Astrocyte (in vitro differentiated cells and primary cell): ENCODE results near the gene CABP1. TPM values are rescaled to one million over a fixed set of nuclear protein-coding genes. Genes with fewer than 3 reads are reported as not detected.
A peak's percentile ranks its signal among the peaks of the same experiment; 100 is the strongest.

Experiments used
- DNase-seq: peaks from one replicate; pipeline ENCODE4 v3.0.0-alpha.2; 2010; ENCODE audit warnings: low read depth
- FAIRE-seq: peaks from 2 replicates; lab custom pipeline; 2011; peaks lifted over from hg19 to GRCh38; lab: Jason Lieb, UNC
- H2AFZ ChIP-seq: 2 replicates; pipeline ENCODE4 v1.6.0; 2012; ENCODE audit warnings: low read depth, low read length, inconsistent platforms
- H3K27ac ChIP-seq: 2 replicates; pipeline ENCODE4 v1.5.1; 2011; ENCODE audit warnings: low read depth, low read length, inconsistent platforms
- H3K27me3 ChIP-seq: 2 replicates; pipeline ENCODE4 v1.6.0; 2011; ENCODE audit warnings: low read length, inconsistent platforms; ENCODE audit not compliant: insufficient read depth
- H3K36me3 ChIP-seq: 2 replicates; pipeline ENCODE4 v1.5.1; 2011; ENCODE audit warnings: low read length, inconsistent platforms; ENCODE audit not compliant: insufficient read depth
- H3K4me1 ChIP-seq: 2 replicates; pipeline ENCODE4 v1.5.1; 2011; ENCODE audit warnings: low read length, inconsistent platforms; ENCODE audit not compliant: insufficient read depth
- H3K4me2 ChIP-seq: 2 replicates; pipeline ENCODE4 v1.6.0; 2012; ENCODE audit warnings: low read length, inconsistent platforms
- H3K4me3 ChIP-seq: 2 replicates; pipeline ENCODE4 v1.5.1; 2011; ENCODE audit warnings: low read depth, mild to moderate bottlenecking, low read length, inconsistent platforms; ENCODE audit not compliant: insufficient read depth
- H3K79me2 ChIP-seq: 2 replicates; pipeline ENCODE4 v1.6.0; 2012; ENCODE audit warnings: mild to moderate bottlenecking, low read length, inconsistent platforms; ENCODE audit not compliant: insufficient read depth
- H3K9ac ChIP-seq: 2 replicates; pipeline ENCODE4 v1.6.0; 2012; ENCODE audit warnings: mild to moderate bottlenecking, low read length, inconsistent platforms
- H3K9me3 ChIP-seq: 2 replicates; pipeline ENCODE4 v1.5.1; 2012; ENCODE audit warnings: low read depth, mild to moderate bottlenecking, low read length, inconsistent platforms; ENCODE audit not compliant: insufficient read depth
- H4K20me1 ChIP-seq: 2 replicates; pipeline ENCODE4 v1.6.0; 2012; ENCODE audit warnings: low read length, inconsistent platforms; ENCODE audit not compliant: insufficient read depth
- H3K27ac Mint-ChIP-seq: one replicate; pipeline ENCODE4 v1.8.0; 2021; ENCODE audit warnings: mild to moderate bottlenecking, mixed read lengths; ENCODE audit not compliant: unreplicated experiment
- H3K27me3 Mint-ChIP-seq: one replicate; pipeline ENCODE4 v1.8.0; 2021; ENCODE audit warnings: low read depth, mixed read lengths; ENCODE audit not compliant: unreplicated experiment
- H3K36me3 Mint-ChIP-seq: one replicate; pipeline ENCODE4 v1.8.0; 2021; ENCODE audit warnings: low read depth, mixed read lengths; ENCODE audit not compliant: unreplicated experiment
- H3K4me1 Mint-ChIP-seq: one replicate; pipeline ENCODE4 v1.8.0; 2021; ENCODE audit warnings: low read depth, mixed read lengths; ENCODE audit not compliant: unreplicated experiment
- H3K4me3 Mint-ChIP-seq: one replicate; pipeline ENCODE4 v1.8.0; 2021; ENCODE audit warnings: mild to moderate bottlenecking, moderate library complexity, mixed read lengths; ENCODE audit not compliant: unreplicated experiment
- H3K9me3 Mint-ChIP-seq: one replicate; pipeline ENCODE4 v1.8.0; 2021; ENCODE audit warnings: mild to moderate bottlenecking, mixed read lengths; ENCODE audit not compliant: unreplicated experiment
- EZH2 ChIP-seq: IDR thresholded peaks from 2 replicates; pipeline ENCODE4 v1.6.1; 2012; ENCODE audit warnings: mild to moderate bottlenecking, low read length, inconsistent platforms; ENCODE audit not compliant: insufficient read depth
- total RNA-seq: library from RNA; stranded (reverse); gene quantifications from 2 replicates; pipeline ENCODE4 v1.2.1, GENCODE V29; 2021
- TF ChIP-seq, protein P1 (sequence below): IDR thresholded peaks from 2 replicates; pipeline ENCODE4 v1.5.1; 2011; ENCODE audit warnings: low read depth, mild to moderate bottlenecking, inconsistent platforms, low read length, moderate library complexity; ENCODE audit not compliant: insufficient read depth

Gene CABP1
- total RNA-seq, 1 donor from 2014 or later: 0.30 TPM

GRCh38 chr12:120697344-120697743, 56.9 kb downstream of the CABP1 start:
- no peaks in the 10 kb centered on the region for H3K27me3 Mint-ChIP-seq
- Histone ChIP-seq H3K27ac (no peak overlapping the region), H3K36me3 (peaks cover 52% of the 10 kb centered on the region), H3K4me1 (no peaks in the 10 kb centered on the region), H2AFZ (no peak overlapping the region), H3K9ac (no peak overlapping the region), H3K4me3 (no peak overlapping the region), H3K79me2 (peaks cover 28% of the 10 kb centered on the region), H4K20me1 (peaks cover 83% of the 10 kb centered on the region), H3K9me3 (no peaks in the 10 kb centered on the region), H3K27me3 (no peaks in the 10 kb centered on the region), H3K4me2 (no peak overlapping the region)
- no peak overlapping the region for H3K4me3 Mint-ChIP-seq
- H3K9me3 Mint-ChIP-seq: no peaks in the 10 kb centered on the region
- no peak overlapping the region for H3K27ac Mint-ChIP-seq
- FAIRE-seq: no peak
- no peak for TF ChIP-seq EZH2
- TF ChIP-seq, protein P1, sequence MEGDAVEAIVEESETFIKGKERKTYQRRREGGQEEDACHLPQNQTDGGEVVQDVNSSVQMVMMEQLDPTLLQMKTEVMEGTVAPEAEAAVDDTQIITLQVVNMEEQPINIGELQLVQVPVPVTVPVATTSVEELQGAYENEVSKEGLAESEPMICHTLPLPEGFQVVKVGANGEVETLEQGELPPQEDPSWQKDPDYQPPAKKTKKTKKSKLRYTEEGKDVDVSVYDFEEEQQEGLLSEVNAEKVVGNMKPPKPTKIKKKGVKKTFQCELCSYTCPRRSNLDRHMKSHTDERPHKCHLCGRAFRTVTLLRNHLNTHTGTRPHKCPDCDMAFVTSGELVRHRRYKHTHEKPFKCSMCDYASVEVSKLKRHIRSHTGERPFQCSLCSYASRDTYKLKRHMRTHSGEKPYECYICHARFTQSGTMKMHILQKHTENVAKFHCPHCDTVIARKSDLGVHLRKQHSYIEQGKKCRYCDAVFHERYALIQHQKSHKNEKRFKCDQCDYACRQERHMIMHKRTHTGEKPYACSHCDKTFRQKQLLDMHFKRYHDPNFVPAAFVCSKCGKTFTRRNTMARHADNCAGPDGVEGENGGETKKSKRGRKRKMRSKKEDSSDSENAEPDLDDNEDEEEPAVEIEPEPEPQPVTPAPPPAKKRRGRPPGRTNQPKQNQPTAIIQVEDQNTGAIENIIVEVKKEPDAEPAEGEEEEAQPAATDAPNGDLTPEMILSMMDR: no peak
- H3K4me1 Mint-ChIP-seq: peaks cover 9% of the 10 kb centered on the region
- no peak for DNase-seq
- H3K36me3 Mint-ChIP-seq: peaks cover 50% of the 10 kb centered on the region

DNA sequence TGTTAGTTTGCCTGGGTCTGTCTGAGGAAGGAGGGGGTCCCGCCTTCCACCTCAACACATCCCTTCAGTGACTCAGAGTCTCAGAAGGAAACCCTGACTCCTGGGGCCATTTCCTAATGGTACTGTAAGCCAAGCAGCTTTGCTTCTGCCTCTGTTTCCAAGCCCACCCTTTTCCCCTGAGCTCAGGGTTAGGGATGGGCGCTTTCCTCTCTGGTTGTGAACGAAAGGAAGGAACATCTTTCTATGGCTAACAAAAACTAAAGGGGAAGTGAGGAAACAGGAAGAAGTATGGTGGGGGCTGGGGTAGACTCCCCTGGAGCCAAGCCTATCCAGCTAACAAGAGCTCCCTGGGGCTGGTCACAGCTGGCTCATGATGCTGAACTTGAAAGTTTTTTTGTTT, 58.2 kb downstream of the CABP1 start:
- Histone ChIP-seq H3K9me3 (no peaks in the 10 kb centered on the region), H2AFZ (no peak overlapping the region), H3K27ac (no peak overlapping the region), H3K4me1 (no peaks in the 10 kb centered on the region), H4K20me1 (peaks cover 73% of the 10 kb centered on the region), H3K9ac (no peak overlapping the region), H3K36me3 (peaks cover 50% of the 10 kb centered on the region), H3K4me3 (no peak overlapping the region), H3K79me2 (peaks cover 15% of the 10 kb centered on the region), H3K27me3 (no peaks in the 10 kb centered on the region), H3K4me2 (no peak overlapping the region)
- H3K4me1 Mint-ChIP-seq: no peaks in the 10 kb centered on the region
- FAIRE-seq: no peak
- H3K36me3 Mint-ChIP-seq: peaks cover 54% of the 10 kb centered on the region
- DNase-seq: no peak
- H3K9me3 Mint-ChIP-seq: no peaks in the 10 kb centered on the region
- TF ChIP-seq EZH2: no peak
- TF ChIP-seq, protein P1: no peak
- H3K4me3 Mint-ChIP-seq: no peak overlapping the region
- no peaks in the 10 kb centered on the region for H3K27me3 Mint-ChIP-seq
- peak overlapping the region; percentile 58 for H3K27ac Mint-ChIP-seq

GRCh38 chr12:120699553-120699952, 59.1 kb downstream of the CABP1 start:
- Mint-ChIP-seq H3K27me3 (no peaks in the 10 kb centered on the region), H3K4me1 (no peaks in the 10 kb centered on the region), H3K27ac (no peak overlapping the region), H3K36me3 (peaks cover 52% of the 10 kb centered on the region), H3K9me3 (no peaks in the 10 kb centered on the region), H3K4me3 (no peak overlapping the region)
- Histone ChIP-seq H3K9me3 (no peaks in the 10 kb centered on the region), H3K36me3 (peaks cover 46% of the 10 kb centered on the region), H3K4me2 (no peak overlapping the region), H4K20me1 (peaks cover 66% of the 10 kb centered on the region), H2AFZ (no peak overlapping the region), H3K79me2 (peaks cover 6% of the 10 kb centered on the region), H3K4me1 (no peaks in the 10 kb centered on the region), H3K27ac (no peak overlapping the region), H3K9ac (no peak overlapping the region), H3K27me3 (no peaks in the 10 kb centered on the region), H3K4me3 (no peak overlapping the region)
- TF ChIP-seq EZH2: no peak
- TF ChIP-seq, protein P1: no peak
- DNase-seq (no peak), FAIRE-seq (no peak)
